ENCODE measurements around the gene SMIM36. TPM values are rescaled to one million over a fixed set of nuclear protein-coding genes. Genes with fewer than 3 reads are reported as not detected.

SMIM36 gene
- total and polyA plus RNA-seq, 10 of the 15 experiments (the other 5 are each of a cell fraction or from before 2014, with no cell fraction given): not detected

DNA sequence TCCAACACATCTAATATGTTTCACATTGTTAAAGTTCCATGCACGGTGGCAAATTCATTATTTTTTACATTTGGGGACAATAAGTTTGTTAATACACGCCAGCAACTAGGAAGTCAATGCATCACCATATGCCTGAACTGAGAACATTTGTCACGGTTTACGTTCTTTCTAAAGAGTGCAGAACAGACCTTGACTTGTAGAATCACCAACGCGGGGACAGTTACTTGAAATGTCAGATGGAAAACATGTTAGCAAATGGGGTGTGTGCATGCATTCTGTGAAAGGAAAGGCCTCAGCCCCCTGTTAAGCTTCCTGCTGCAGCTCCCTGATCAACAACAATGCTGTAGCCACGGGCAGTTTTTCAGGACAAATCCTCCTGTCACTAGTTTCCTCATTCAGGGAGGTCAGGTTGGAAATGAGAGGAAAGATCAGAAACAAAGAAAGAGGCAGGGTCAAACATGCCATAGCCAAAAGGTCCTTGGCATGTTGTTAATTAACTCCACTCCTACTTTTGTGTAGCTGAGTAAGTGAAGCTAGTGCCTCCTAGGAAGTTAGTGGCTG, 18.4 kb downstream of the SMIM36 start:
- intact Hi-C loops (cut with micrococcal nuclease; ENCODE audit: unreplicated experiment): no loop called here
- no peak for TF ChIP-seq SUZ12 (IDR thresholded peaks at IDR 0.05; ENCODE audit: unreplicated experiment)
- TF ChIP-seq ZNF207 (IDR thresholded peaks at IDR 0.05; ENCODE audit: borderline replicate concordance): no peak
- TF ChIP-seq BACH1 (IDR thresholded peaks at IDR 0.05; ENCODE audit: borderline replicate concordance): no peak
- no peak for TF ChIP-seq EED (IDR thresholded peaks at IDR 0.05; ENCODE audit: low read depth)
- TF ChIP-seq MTA3 (IDR thresholded peaks at IDR 0.05; ENCODE audit: borderline replicate concordance, low read length): no peak
- no peak for TF ChIP-seq PAX8 (IDR thresholded peaks at IDR 0.05)
- no peak for TF ChIP-seq ZNF384 (IDR thresholded peaks at IDR 0.05; ENCODE audit: borderline replicate concordance, low read depth, low read length)
- TF ChIP-seq, protein P1, sequence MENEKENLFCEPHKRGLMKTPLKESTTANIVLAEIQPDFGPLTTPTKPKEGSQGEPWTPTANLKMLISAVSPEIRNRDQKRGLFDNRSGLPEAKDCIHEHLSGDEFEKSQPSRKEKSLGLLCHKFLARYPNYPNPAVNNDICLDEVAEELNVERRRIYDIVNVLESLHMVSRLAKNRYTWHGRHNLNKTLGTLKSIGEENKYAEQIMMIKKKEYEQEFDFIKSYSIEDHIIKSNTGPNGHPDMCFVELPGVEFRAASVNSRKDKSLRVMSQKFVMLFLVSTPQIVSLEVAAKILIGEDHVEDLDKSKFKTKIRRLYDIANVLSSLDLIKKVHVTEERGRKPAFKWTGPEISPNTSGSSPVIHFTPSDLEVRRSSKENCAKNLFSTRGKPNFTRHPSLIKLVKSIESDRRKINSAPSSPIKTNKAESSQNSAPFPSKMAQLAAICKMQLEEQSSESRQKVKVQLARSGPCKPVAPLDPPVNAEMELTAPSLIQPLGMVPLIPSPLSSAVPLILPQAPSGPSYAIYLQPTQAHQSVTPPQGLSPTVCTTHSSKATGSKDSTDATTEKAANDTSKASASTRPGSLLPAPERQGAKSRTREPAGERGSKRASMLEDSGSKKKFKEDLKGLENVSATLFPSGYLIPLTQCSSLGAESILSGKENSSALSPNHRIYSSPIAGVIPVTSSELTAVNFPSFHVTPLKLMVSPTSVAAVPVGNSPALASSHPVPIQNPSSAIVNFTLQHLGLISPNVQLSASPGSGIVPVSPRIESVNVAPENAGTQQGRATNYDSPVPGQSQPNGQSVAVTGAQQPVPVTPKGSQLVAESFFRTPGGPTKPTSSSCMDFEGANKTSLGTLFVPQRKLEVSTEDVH (IDR thresholded peaks at IDR 0.05; ENCODE audit: low read depth, partially characterized antibody): no peak
- Histone ChIP-seq H3K79me2 (ENCODE audit: control insufficient read depth, insufficient read depth, low read length) (no peaks in the 10 kb centered on the region), H4K20me1 (ENCODE audit: control insufficient read depth, insufficient read depth) (no peaks in the 10 kb centered on the region), H3K27me3 (replicated peaks in 1 of 2; ENCODE audit: control insufficient read depth in 2 of 2, insufficient read depth in 2 of 2, low read length in 1 of 2) (no peaks in the 10 kb centered on the region; a peak in 1 of 4 replicates), H3K9ac (ENCODE audit: control insufficient read depth, insufficient read depth, low read length) (no peak overlapping the region), H3K27ac (ENCODE audit: control insufficient read depth, insufficient read depth) (no peak overlapping the region), H3K4me2 (ENCODE audit: control insufficient read depth, insufficient read depth) (no peak overlapping the region), H2AFZ (ENCODE audit: control insufficient read depth, low read depth, low read length) (no peak overlapping the region), H3K4me1 (ENCODE audit: control insufficient read depth, insufficient read depth, low read length) (no peaks in the 10 kb centered on the region), H3K9me3 (replicated peaks; ENCODE audit: control insufficient read depth, insufficient read depth, low read length) (no peaks in the 10 kb centered on the region), H3K4me3 (no peak overlapping the region), H3K36me3 (ENCODE audit: control insufficient read depth in 2 of 2, insufficient read depth in 2 of 2, low read length in 1 of 2) (no peaks in the 10 kb centered on the region)
- BruUV-seq (replicated peaks): no TSS peak
- RAD21 ChIA-PET (ENCODE audit: unreplicated experiment): interaction anchor here (0.6 kb wide), 1 partner anchor 109 kb away, joined by 3 read pairs; no protein-coding TSS in a partner anchor
- no peak for DNase-seq (ENCODE audit: low read depth, low spot score)
- no peak for ATAC-seq
- FAIRE-seq: no peak
- SMC1A ChIA-PET (ENCODE audit: uncharacterized antibody, unreplicated experiment): interaction anchor here (0.6 to 2.1 kb wide), 2 partner anchors 9 to 110 kb away, joined by 4 to 8 read pairs; no protein-coding TSS in a partner anchor
- CTCF ChIA-PET: interaction anchor here (0.9 to 1.4 kb wide), 2 partner anchors 13 to 27 kb away, joined by 3 to 4 read pairs; no protein-coding TSS in a partner anchor
- WGBS (ENCODE audit: insufficient coverage, insufficient replicate concordance, low lambda C conversion rate, missing lambda C conversion rate): 79% methylated on average over 7 of the region's 7 CpGs
- POLR2A ChIA-PET: interaction anchor here (0.5 kb wide), 1 partner anchor 240 kb away, joined by 3 read pairs; no protein-coding TSS in a partner anchor
- in situ Hi-C loops (cut with MboI): no loop called here
